ENCODE measurements around the gene FBXO9.

The FBXO9 gene

GRCh38 chr6:53139841-53140413, 74.7 kb downstream of the FBXO9 start:
- DNase-seq, result no peak

DNA sequence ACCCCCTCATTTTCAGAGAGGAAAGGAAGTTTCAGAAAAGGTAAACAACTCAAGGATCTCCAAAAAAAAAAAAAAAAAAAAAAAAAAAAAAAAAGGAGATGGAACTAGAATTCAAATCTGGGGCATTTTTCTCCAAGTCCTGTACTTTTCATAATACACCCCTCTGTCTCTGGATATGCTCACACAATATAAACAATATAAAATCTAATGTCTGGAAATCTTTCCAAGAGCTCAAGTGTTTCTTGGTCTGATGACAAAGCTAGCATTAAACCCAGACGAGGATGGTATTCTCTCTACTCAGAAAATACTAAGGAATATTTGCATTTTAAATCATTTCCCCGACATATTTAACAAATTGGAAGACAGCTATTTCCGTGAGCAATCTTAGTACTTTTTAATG, 77.6 kb downstream of the FBXO9 start:
- no peak for DNase-seq

DNA sequence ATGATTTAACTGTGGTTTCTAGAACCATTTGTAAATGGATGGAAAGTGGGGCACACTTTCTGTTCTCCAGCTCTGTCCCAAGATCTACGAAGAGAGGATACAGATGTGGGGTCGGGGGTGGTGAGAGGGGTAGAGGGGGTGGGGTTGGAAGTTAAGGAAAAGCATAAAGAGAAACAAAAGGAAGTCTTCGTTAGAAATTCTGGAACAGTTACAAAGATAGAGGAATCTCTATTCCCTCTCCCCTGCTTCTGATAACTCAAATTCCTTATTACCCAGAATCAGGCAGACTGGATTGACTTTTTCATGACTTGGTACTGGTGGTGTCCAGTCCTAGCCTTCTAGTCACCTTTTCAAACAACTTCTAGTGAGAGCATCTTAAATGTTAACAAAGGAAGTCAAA, 78.5 kb downstream of the FBXO9 start:
- no peak for DNase-seq

- no peak for DNase-seq
Measured at GRCh38 chr6:53144802-53145201, 79.6 kb downstream of the FBXO9 start.

DNA sequence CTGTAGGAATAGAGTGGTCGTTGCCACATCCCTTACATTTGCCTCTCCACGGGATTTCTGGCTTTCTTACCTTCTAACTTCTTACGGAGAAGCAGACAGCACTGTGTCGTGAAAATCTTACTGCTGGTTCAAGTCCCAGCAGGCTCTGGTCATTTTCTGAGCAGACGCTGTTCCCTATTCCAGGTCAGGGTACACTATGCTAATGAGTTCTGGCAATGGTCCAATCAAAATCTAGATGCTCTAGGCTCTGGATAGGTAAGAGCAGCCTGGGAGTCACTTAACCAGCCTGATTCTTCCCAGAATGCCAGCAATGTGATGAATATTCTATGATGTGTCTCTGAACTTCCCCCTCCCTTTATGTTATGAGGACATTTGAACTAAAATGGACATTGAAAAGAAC, 83.5 kb downstream of the FBXO9 start, which contains the start of gene GCM1:
GCM1 (minus strand) TSS at position 158 of the 400 bp plus-strand sequence. CDS start 3,209 bp downstream, outside the sequence.
- DNase-seq, result no peak

All from NCI-H1436 (cell line).